Testis (tissue), 2 donors: Measurements from ENCODE around the gene ATP6V1G2.

Experiments used
- CTCF ChIP-seq, 3 experiments: fragments of 450-650 bp in 2 of 3; fragments of 200-600 bp in 1 of 3; sonication (generic) in 1 of 3; IDR thresholded peaks; one replicate each; pipeline ENCODE4 v1.5.1; 2016 to 2019; ENCODE audit warnings: antibody characterized with exemption in 3 of 3, mild to moderate bottlenecking in 2 of 3, moderate library complexity in 1 of 3
- POLR2A ChIP-seq: fragments of 450-650 bp; IDR thresholded peaks from one replicate; pipeline ENCODE4 v1.6.1; 2017; ENCODE audit warnings: antibody characterized with exemption, mild to moderate bottlenecking, moderate library complexity

- TF ChIP-seq CTCF (IDR thresholded peaks at IDR 0.05) (no peak), POLR2A (no peak)
Observed at GRCh38 chr6:31525932-31526591, 20.3 kb downstream of the ATP6V1G2 start.
